SK-N-SH treated with all-trans-retinoic acid at 6 μM for 48 hours (cell line): Measurements from ENCODE around the gene TECR.

Source experiments
- ARNTL ChIP-seq: fragments of 450-650 bp; formaldehyde crosslinking; IDR thresholded peaks from 2 replicates; pipeline ENCODE4 v1.5.0; 2020; ENCODE audit warnings: low read depth, mild to moderate bottlenecking, moderate library complexity, borderline replicate concordance
- CREB5 ChIP-seq: fragments of 250-450 bp; sonication (Bioruptor Pico); IDR thresholded peaks from 2 replicates; pipeline ENCODE4 v1.5.1; 2020; ENCODE audit warnings: low read depth, mild to moderate bottlenecking, moderate library complexity
- GLIS3 ChIP-seq: fragments of 250-450 bp; sonication (Bioruptor Pico); IDR thresholded peaks from 2 replicates; pipeline ENCODE4 v1.5.0; 2020; ENCODE audit warnings: mild to moderate bottlenecking, moderate library complexity
- PATZ1 ChIP-seq: fragments of 250-450 bp; sonication (Bioruptor Pico); IDR thresholded peaks from 2 replicates; pipeline ENCODE4 v1.8.0; 2020; ENCODE audit warnings: mild to moderate bottlenecking, moderate library complexity, borderline replicate concordance
- RARB ChIP-seq: fragments of 250-450 bp; sonication (Bioruptor Pico); IDR thresholded peaks from 2 replicates; pipeline ENCODE4 v1.8.0; 2021; ENCODE audit warnings: mild to moderate bottlenecking, moderate library complexity
- ZFP3 ChIP-seq: fragments of 250-450 bp; sonication (Bioruptor Pico); IDR thresholded peaks from 2 replicates; pipeline ENCODE4 v1.5.0; 2020; ENCODE audit warnings: mild to moderate bottlenecking, moderate library complexity
- ZFP30 ChIP-seq: fragments of 450-650 bp; formaldehyde crosslinking; IDR thresholded peaks from 2 replicates; pipeline ENCODE4 v1.5.0; 2022; ENCODE audit warnings: mild to moderate bottlenecking, moderate library complexity

- TF ChIP-seq ZFP3 (CRISPR knock-in tag) (0 out of 2 replicates have a peak, but pooled peaks have one; percentile 15), ARNTL (no peak), PATZ1 (CRISPR knock-in tag) (no peak), CREB5 (CRISPR knock-in tag) (no peak), RARB (CRISPR knock-in tag) (no peak), ZFP30 (CRISPR knock-in tag) (no peak), GLIS3 (CRISPR knock-in tag) (no peak)
These were observed 9.5 kb upstream of the TECR start for GRCh38 chr19:14519860-14520407.
